Lower lobe of right lung (tissue), 2 donors: ENCODE measurements around the gene TOX2. TPM values are rescaled to one million over a fixed set of nuclear protein-coding genes. Genes with fewer than 3 reads are reported as not detected.

Experiments used
- ATAC-seq, 2 donors: fragments of 200-7000 bp; cut with Tn5 transposase; one replicate each; pipeline ENCODE4 v1.9.1; 2020 to 2022; ENCODE audit warnings: mild to moderate bottlenecking in 2 of 2, moderate library complexity in 2 of 2
- DNase-seq: peaks from one replicate; pipeline ENCODE4 v3.0.0-alpha.2; 2020
- H3K27ac ChIP-seq: fragments of 200-600 bp; one replicate; pipeline ENCODE4 v1.8.0; 2022
- H3K27me3 ChIP-seq: fragments of 200-600 bp; one replicate; pipeline ENCODE4 v1.8.0; 2022; ENCODE audit warnings: low read depth
- H3K36me3 ChIP-seq: fragments of 200-600 bp; one replicate; pipeline ENCODE4 v1.8.0; 2022; ENCODE audit warnings: mild to moderate bottlenecking
- H3K4me1 ChIP-seq: fragments of 200-600 bp; one replicate; pipeline ENCODE4 v1.8.0; 2022
- H3K4me3 ChIP-seq: fragments of 200-600 bp; one replicate; pipeline ENCODE4 v1.8.0; 2022; ENCODE audit warnings: mild to moderate bottlenecking
- H3K9me3 ChIP-seq: fragments of 200-600 bp; one replicate; pipeline ENCODE4 v1.8.0; 2022
- CTCF ChIP-seq: fragments of 200-600 bp; IDR thresholded peaks from one replicate; pipeline ENCODE4 v1.8.0; 2022; ENCODE audit warnings: antibody characterized with exemption, mild to moderate bottlenecking
- intact Hi-C: fragments of 100-400 bp; cut with DNase I; formaldehyde crosslinking; loops from one replicate; pipeline ENCODE4 v1.11.0; 2022
- total RNA-seq: library from RNA; stranded (reverse); fragmentation: NEBNext Ultra II Directional; extraction: Animal tissue kit (Norgen Biotek cat#: 25700); gene quantifications from one replicate; pipeline ENCODE4 v1.2.1, GENCODE V29; 2021
- donor health status: DM: no; HTN: yes; CAD: no; lungs with severe emphysema.

The TOX2 gene
- total RNA-seq, 1 donor from 2014 or later, result 16.3 TPM

DNA sequence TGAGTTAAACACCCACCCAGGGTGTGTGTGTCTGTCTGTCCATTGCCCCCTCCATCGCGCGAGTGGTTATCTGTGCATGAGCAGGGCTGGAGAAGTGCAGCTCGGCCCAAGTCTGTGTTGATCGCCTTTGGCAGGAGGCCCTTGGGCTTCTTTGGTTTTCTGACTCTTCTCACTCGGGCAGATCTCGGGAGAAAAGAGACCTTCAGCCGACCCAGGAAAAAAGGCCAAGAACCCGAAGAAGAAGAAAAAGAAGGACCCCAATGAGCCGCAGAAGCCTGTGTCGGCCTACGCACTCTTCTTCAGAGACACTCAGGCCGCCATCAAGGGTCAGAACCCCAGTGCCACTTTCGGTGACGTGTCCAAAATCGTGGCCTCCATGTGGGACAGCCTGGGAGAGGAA, 139.5 kb downstream of the TOX2 start:
- intact Hi-C loops, result no loop called here
- ATAC-seq (no peak), DNase-seq (no peak)
- no peaks in the 10 kb centered on the region for H3K27me3 ChIP-seq
- H3K36me3 ChIP-seq, result peaks cover 14% of the 10 kb centered on the region
- no peak overlapping the region for H3K4me3 ChIP-seq
- TF ChIP-seq CTCF, result no peak
- no peaks in the 10 kb centered on the region for H3K4me1 ChIP-seq
- no peaks in the 10 kb centered on the region for H3K9me3 ChIP-seq
- no peak overlapping the region for H3K27ac ChIP-seq

- peaks cover 14% of the 10 kb centered on the region for H3K36me3 ChIP-seq
- ATAC-seq, result no peak
- H3K9me3 ChIP-seq, result no peaks in the 10 kb centered on the region
- H3K4me1 ChIP-seq, result no peaks in the 10 kb centered on the region
- TF ChIP-seq CTCF, result no peak
- no peak for DNase-seq
- H3K27me3 ChIP-seq, result no peaks in the 10 kb centered on the region
- no peak overlapping the region for H3K27ac ChIP-seq
- H3K4me3 ChIP-seq, result no peak overlapping the region
- intact Hi-C loops, result no loop called here
Observed at GRCh38 chr20:44054849-44055248, 140.2 kb downstream of the TOX2 start.

GRCh38 chr20:44056010-44056698, 141.5 kb downstream of the TOX2 start:
- DNase-seq (no peak), ATAC-seq (peak in 1 of 2 donors; percentile 30)
- no peaks in the 10 kb centered on the region for H3K9me3 ChIP-seq
- peaks cover 14% of the 10 kb centered on the region for H3K36me3 ChIP-seq
- no peaks in the 10 kb centered on the region for H3K4me1 ChIP-seq
- intact Hi-C loops, result no loop called here
- no peak overlapping the region for H3K27ac ChIP-seq
- H3K4me3 ChIP-seq, result no peak overlapping the region
- no peaks in the 10 kb centered on the region for H3K27me3 ChIP-seq
- TF ChIP-seq CTCF, result peak; percentile 32

- intact Hi-C loops, result no loop called here
- H3K36me3 ChIP-seq, result peaks cover 9% of the 10 kb centered on the region
- no peaks in the 10 kb centered on the region for H3K27me3 ChIP-seq
- no peaks in the 10 kb centered on the region for H3K9me3 ChIP-seq
- no peaks in the 10 kb centered on the region for H3K4me1 ChIP-seq
- ATAC-seq (no peak), DNase-seq (no peak)
- H3K4me3 ChIP-seq, result no peak overlapping the region
- no peak overlapping the region for H3K27ac ChIP-seq
- TF ChIP-seq CTCF, result no peak
Observed at GRCh38 chr20:44057698-44058675, 143.3 kb downstream of the TOX2 start.

DNA sequence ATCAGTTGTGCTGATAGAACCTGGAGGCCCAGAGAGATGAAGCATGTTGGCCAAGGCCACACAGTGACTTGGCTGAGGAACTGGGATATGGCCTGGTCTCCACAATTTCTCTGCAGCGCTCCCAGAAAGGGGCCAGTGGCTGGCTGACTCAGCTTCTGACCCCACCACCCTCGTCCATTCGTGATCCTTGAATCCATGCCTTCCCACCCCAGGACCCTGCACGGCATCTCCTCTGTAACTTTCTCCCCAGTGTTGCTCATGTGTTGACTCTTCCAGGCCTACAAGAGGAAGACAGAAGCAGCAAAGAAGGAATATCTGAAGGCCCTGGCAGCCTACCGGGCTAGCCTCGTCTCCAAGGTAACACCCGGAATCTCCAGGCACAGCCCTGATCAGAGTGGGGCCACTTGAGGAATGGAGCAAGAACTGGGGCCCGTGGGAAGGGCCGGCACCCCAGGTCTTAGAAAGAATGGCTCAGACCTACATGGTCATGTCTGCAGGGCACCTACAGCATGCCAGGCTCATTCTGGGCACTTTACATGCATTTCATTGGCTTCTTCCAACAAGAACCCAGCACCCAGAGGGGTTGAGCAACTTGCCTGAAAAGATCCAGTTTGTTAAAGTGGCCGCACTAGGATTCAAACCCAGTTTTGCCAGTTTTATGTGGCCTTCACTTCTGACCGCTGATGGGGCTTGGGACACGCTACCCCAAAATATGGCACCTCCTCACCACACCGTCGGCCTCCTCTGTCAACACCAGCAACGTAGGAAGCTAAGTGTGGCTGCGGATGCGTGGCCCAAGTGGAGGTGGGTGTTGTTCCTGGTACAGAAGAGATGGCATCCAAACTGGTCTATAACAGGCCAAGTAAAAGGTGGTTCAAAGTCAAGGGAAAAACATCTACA, 150.1 kb downstream of the TOX2 start:
- intact Hi-C loops, result no loop called here
- Histone ChIP-seq H3K9me3 (no peaks in the 10 kb centered on the region), H3K4me3 (no peak overlapping the region), H3K4me1 (peaks cover 6% of the 10 kb centered on the region), H3K27me3 (no peaks in the 10 kb centered on the region), H3K36me3 (no peaks in the 10 kb centered on the region), H3K27ac (no peak overlapping the region)
- TF ChIP-seq CTCF, result no peak
- DNase-seq (no peak), ATAC-seq (no peak)
